IPS-18c (cell line): ENCODE measurements around the gene NUDT3.
"Not testable (repeated sequence)": the region's sequence is repeated elsewhere in the genome, so short reads cannot be mapped to it uniquely, and the experiment has no call there.

Source experiments
- H3K4me3 ChIP-seq: 2 replicates; pipeline ENCODE4 v1.7.0; 2013; ENCODE audit warnings: low read depth, mild to moderate bottlenecking, low read length, moderate library complexity; ENCODE audit not compliant: insufficient read depth
- H3K9me3 ChIP-seq: one replicate; pipeline ENCODE4 v1.6.1; 2013; ENCODE audit warnings: mild to moderate bottlenecking, low read length, moderate library complexity; ENCODE audit not compliant: control insufficient read depth, insufficient read depth

The NUDT3 gene

DNA sequence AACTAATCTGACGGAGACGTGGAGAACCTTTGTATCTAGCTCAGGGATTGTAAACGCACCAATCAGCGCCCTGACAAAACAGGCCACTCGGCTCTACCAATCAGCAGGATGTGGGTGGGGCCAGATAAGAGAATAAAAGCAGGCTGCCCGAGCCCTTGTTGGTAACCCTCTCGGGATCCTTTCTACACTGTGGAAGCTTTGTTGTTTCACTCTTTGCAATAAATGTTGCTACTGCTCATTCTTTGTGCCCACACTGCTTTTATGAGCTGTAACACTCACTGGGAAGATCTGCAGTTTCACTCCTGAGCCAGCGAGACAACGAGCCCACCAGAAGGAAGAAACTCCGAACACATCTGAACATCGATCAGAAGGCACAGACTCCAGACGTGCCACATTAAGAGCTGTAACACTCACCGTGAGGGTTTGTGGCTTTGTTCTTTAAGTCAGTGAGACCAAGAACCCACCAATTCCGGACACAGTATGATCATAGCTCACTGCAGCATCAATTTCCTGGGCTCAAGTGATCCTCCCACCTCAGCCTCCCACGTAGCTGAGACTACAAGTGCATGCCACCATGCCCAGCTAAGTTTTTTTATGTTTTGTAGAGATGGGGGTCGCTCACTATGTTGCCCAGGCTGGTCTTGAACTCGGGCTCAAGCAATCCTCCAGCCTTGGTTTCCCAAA lies 122.7 kb downstream of the NUDT3 start:
- H3K9me3 ChIP-seq, H3K4me3 ChIP-seq: not testable (repeated sequence)

DNA sequence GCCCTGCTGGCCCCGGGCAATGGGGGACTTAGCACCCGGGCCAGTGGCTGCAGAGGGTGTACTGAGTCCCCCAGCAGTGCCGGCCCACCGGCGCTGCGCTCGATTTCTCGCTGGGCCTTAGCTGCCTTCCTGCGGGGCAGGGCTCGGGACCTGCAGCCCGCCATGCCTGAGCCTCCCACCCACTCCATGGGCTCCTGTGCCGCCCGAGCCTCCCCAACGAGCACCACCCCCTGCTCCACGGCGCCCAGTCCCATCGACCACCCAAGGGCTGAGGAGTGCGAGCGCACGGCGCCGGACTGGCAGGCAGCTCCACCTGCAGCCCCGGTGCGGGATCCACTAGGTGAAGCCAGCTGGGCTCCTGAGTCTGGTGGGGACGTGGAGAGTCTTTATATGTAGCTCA lies 123.3 kb downstream of the NUDT3 start:
- H3K9me3 ChIP-seq, H3K4me3 ChIP-seq: not testable (repeated sequence)

DNA sequence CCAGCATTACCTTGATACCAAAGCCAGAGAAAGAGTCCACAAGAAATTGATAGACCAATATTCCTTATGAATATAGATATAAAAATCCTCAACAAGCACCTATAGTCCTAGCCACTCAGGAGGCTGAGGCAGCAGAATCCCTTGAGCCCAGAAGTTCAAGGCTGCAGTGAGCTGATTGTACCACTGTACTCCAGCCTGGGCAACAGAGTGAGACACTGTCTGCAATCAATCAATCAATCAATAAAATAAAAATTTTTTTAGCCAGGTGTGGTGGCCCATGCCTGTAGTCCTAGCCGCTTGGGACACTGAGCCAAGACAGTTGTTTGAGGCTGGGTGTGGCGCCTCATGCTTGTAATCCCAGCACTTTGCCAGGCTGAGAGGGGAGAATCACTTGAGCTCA lies 124.7 kb downstream of the NUDT3 start:
- no peak overlapping the region for H3K4me3 ChIP-seq
- H3K9me3 ChIP-seq, result no peaks in the 10 kb centered on the region

DNA sequence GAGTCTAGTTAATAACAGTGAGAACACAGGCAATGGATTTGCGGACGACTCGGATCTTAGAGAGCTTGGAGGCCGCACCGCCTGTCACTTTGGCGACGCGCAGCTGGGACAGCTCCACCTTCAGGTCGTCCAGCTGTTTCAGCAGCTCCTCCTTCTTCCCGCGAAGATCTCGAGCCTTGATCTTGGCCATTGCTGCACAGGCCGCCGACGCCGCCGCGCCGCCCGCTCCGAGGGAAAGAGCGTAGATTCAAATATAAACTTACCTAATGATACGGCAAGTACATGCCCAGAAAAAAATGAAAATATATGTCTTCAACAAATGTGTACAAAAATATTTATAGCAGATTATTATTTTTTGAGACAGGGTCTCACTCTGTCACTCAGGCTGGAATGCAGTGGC lies 129.0 kb downstream of the NUDT3 start:
- H3K9me3 ChIP-seq, H3K4me3 ChIP-seq: not testable (repeated sequence)

DNA sequence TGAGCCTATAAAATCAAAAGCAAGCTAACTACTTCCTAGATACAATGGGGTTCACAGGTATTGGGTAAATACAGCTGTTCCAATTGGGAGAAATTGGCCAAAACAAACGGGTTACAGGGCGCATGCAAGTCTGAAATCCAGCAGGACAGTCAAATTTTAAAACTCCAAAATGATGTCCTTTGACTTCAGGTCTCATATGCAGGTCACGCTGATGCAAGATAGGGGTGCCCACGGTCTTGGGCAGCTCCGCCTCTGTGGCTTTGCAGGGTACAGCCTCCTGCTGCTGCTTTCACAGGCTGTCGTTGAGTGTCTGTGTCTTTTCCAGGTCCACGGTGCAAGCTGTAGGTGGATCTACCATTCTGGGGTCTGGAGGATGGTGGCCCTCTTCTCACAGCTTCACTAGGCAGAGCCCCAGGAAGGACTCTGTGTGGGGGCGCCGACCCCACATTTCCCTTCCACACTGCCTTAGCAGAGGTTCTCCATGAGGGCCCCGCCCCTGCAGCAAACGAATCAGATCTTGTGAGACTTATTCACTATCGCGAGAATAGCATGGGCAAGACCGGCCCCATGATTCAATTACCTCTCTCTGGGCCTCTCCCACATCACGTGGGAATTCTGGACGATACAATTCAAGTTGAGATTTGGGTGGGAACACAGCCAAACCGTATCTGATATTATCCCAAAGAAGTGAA lies 131.7 kb downstream of the NUDT3 start:
- Histone ChIP-seq H3K9me3 (no peaks in the 10 kb centered on the region), H3K4me3 (no peak overlapping the region)

DNA sequence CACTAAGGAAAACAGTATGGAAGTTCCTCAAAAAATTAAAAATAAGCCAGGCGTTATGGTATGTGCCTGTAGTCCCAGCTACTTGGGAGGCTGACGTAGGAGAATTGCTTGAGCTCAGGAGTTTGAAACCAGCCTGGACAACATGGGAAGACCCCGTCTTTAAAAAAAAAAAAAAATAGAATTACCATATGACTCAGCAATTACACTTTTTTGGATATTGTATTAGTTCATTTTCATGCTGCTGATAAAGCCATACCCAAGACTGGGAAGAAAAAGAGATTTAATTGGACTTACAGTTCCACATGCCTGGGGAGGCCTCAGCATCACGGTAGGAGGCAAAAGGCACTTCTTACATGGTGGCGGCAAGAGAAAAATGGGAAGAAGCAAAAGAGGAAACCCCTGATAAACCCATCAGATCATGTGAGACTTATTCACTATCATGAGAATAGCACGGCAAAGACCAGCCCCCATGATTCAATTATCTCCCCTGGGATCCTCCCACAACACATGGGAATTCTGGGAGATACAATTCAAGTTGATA lies 132.9 kb downstream of the NUDT3 start:
- Histone ChIP-seq H3K9me3 (no peaks in the 10 kb centered on the region), H3K4me3 (no peak overlapping the region)

DNA sequence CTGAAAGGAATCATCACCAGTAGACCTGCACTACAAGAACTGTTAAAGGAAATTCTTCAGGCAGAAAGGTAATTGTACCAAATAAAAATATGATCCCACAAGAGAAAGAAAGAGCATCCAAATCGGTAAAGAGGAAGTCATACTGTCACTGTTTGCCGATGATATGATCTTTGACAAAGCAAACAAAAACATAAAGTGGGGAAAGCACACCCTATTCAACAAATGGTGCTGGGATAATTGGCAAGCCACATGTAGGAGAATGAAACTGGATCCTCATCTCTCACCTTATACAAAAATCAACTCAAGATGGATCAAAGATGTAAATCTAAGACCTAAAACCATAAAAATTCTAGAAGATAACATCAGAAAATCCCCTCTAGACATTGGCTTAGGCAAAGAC lies 140.1 kb downstream of the NUDT3 start:
- H3K4me3 ChIP-seq, H3K9me3 ChIP-seq: not testable (repeated sequence)

DNA sequence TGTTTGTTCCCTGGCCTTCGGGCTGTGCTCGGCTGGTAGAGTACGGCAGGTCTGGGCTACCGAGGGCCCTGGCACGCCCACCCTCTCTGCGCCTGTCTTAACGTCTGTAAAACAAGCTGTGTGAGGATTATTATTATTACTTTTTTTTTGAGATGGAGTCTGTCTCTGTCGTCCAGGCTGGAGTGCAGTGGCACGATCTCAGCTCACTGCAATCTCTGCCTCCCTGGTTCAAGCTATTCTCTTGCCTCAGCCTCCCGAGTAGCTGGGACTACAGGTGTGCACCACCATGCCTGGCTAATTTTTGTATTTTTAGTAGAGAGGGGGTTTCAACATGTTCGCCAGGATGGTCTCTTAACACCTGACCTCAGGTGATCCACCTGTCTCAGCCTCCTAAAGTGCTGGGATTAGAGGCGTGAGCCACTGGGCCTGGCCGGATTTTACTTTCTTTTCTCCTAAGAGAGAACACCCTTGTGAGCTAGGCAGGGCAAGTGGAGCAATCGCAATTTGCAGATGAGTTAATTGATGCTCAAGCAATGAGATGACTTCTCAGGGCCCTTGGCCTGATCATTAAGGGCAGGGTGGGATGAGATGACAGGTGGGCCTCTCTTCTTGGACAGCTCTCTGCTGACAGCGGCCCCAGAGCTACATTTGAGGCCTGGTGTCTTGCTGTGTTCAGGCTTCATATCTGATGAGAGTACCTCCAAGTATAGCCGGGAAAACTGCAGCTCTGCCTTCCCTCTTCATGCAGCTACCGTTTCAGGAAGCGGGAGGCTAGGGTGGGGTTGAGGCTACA lies 142.8 kb downstream of the NUDT3 start:
- H3K4me3 ChIP-seq, result peak overlapping the region; percentile 82
- H3K9me3 ChIP-seq, result no peaks in the 10 kb centered on the region

DNA sequence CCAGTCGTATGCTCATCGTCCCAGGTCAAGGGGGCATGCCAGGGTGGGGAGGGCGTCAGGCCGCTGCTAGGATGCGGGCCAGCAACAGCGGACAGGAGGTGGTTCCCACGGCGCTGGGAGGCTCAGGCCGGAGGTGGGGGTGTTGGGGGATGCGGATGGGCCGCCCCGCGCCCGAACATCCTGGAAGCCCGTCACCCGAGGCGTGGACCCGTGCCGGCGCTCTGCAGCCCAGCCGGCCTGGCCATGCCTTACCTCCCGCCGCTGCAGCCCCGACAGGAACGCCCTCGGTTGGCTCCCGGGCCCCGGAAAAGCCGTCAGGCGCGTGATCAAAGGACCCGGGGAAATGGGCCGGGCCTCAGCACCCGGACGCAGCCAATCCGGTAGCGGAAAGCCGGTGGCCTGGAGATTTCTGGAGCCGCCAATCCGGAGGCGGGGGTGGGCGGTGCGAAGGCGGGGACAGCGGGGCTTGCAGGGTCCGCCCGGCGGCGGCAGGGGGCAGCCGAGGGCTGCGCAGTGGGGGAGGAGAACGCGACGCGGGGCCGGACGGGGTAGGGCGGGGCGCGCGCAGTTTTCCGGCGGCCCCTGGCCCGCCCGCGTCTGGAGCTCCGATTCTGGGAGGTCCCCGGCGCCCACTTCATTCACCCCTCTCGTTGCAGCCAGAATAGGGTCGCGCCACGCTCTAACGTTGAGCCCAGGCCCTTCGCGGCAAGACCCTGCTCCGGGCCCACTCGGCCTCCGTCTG lies 143.6 kb downstream of the NUDT3 start, which contains the start of gene SMIM29:
Gene SMIM29 (minus strand): TSS at position 280 of the 742 bp plus-strand sequence. CDS start 1,215 bp downstream, outside the sequence.
- H3K4me3 ChIP-seq, result peak within 1 kb of the TSS; percentile 88

DNA sequence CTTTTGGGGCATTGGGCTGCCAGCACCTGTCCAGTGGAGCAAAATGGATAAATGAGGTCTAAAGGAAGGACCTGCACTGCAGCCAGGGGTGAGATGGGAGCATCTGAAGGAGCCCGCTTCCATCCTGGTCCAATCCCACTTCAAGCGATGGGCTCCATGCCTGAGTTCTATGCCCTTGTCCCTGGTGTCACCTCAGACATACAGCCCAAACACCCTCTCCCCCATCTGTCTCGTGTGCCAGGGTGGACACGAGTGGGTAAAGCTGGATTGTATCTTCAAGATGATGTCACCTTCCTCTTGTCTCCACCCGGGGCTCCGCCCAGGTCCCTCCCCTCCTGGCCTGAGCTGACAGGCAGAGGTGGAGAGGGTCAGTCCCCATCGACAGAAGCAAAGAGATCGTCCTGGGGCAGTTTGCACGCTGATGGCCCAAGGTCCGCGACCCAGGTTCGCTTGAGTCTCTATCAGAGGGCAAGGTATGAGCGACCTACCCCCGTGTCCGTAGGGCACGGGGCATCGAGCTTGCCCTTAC lies 144.2 kb downstream of the NUDT3 start:
- no peaks in the 10 kb centered on the region for H3K9me3 ChIP-seq

More for the DNA sequence above, 143.6 kb downstream of the NUDT3 start, which contains the start of gene SMIM29:
- no peaks in the 10 kb centered on the region for H3K9me3 ChIP-seq

DNA sequence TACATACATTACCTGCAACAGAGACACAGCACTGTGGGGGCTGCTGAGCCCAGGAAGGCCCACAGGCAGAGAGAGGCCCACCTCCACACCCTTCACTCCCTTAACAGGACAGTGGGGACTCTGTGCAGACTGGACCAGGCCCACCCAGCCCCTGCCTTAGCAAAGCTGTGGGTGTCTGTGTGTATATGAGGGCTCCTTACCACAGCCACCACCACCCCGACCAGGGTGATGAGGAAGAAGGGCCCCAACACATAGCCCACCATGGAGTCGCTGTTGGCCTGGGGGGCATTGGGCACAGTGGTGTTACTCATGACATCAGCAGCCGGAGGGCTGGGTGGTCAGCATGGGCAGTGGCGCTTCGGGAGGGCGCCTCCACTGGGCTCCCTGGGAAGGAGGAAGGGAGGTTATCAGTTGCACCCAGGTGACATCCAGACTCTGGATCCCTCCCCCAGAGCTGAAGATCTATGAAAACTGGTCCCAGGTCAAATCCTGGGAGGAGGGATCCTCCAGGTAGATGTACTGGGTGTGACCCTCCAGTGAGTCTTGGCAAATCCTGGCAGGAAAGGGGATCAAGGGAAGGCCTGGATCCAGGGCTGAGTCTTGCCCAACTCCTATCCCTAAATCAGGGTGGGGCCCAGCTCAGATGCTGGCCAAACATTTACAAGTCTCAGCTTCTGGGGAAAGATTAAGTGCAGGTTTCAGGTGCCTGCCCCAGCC lies 144.8 kb downstream of the NUDT3 start:
- Histone ChIP-seq H3K9me3 (no peaks in the 10 kb centered on the region), H3K4me3 (no peak overlapping the region; the same call in 1 of the 2 replicates)

More for the DNA sequence above, 144.2 kb downstream of the NUDT3 start:
- peak overlapping the region; percentile 88 for H3K4me3 ChIP-seq

DNA sequence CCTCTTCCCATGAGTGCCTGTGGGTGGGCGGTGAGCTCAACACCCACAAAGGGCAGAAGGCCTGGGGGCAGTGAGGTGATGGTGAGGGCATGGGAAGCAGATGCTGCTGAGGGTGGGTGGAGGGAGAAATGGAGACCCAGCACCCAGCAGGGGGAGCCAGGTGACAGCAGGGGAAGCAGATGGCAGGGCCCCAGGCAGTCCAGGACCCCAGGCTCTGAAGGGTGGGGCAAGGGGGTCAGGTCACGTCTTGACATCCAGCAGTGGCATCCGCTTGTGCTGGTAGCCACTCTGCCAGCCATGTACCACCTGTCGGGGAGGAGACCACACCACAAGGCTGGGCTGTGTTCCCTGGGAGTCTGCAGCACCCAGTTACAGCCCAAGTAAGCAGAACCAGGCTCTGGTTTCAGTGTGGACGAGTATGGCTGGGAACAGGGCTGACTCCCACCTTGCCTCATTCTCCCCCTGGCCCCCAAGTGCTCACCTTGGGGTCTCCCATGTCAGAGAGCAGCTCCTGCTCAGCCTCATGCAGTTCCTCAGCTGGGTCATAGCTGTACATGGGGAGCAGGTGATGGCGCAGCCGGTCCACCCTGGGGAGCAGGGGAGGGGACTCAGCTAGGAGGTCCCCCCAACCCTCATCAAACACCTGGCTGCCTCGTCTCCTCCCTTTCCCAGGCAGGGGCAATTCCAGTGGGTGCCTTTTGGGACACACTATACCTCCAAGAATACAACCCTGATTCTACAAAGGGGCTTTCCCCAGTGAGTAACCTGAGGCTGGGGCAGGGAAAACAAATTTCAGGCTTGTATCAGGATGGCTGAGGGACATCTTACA lies 145.7 kb downstream of the NUDT3 start:
- Histone ChIP-seq H3K4me3 (no peak overlapping the region), H3K9me3 (no peaks in the 10 kb centered on the region)

DNA sequence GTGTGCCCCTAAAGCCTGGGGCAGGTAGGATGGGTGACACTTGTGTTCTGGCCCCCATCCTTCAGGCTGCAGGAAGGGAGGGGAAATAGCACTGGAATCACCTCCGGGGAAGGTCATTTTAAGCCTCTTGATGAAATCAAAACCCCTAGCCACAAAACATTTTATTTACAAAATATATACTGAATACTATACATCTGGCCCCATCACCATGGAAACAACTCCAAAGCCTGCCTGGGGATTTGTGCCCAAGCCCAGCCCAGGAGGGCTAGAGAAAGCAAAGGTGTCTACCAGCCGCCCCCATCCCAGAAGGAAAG lies 146.3 kb downstream of the NUDT3 start:
- Histone ChIP-seq H3K9me3 (no peaks in the 10 kb centered on the region), H3K4me3 (no peak overlapping the region)

DNA sequence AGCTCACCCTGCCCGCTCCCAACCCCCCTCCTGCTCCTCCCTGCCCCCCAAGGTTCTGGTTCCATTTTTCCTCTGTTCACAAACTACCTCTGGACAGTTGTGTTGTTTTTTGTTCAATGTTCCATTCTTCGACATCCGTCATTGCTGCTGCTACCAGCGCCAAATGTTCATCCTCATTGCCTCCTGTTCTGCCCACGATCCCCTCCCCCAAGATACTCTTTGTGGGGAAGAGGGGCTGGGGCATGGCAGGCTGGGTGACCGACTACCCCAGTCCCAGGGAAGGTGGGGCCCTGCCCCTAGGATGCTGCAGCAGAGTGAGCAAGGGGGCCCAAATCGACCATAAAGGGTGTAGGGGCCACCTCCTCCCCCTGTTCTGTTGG lies 146.7 kb downstream of the NUDT3 start:
- H3K4me3 ChIP-seq, H3K9me3 ChIP-seq: not testable (repeated sequence)

DNA sequence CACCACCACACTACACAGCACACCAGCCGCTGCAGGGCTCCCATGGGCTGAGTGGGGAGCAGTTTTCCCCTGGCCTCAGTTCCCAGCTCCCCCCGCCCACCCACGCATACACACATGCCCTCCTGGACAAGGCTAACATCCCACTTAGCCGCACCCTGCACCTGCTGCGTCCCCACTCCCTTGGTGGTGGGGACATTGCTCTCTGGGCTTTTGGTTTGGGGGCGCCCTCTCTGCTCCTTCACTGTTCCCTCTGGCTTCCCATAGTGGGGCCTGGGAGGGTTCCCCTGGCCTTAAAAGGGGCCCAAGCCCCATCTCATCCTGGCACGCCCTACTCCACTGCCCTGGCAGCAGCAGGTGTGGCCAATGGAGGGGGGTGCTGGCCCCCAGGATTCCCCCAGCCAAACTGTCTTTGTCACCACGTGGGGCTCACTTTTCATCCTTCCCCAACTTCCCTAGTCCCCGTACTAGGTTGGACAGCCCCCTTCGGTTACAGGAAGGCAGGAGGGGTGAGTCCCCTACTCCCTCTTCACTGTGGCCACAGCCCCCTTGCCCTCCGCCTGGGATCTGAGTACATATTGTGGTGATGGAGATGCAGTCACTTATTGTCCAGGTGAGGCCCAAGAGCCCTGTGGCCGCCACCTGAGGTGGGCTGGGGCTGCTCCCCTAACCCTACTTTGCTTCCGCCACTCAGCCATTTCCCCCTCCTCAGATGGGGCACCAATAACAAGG lies 147.3 kb downstream of the NUDT3 start:
- not testable (repeated sequence) for H3K4me3 ChIP-seq, H3K9me3 ChIP-seq
